ENCODE data around the gene ZDHHC18. TPM values are rescaled to one million over a fixed set of nuclear protein-coding genes. Genes with fewer than 3 reads are reported as not detected.
A peak's percentile ranks its signal among the peaks of the same experiment; 100 is the strongest.

ZDHHC18 gene
- total and polyA plus RNA-seq, 2 of the 8 experiments (the other 6 are each of a cell fraction or from before 2014, with no cell fraction given), result 29.7 to 49.8 TPM

DNA sequence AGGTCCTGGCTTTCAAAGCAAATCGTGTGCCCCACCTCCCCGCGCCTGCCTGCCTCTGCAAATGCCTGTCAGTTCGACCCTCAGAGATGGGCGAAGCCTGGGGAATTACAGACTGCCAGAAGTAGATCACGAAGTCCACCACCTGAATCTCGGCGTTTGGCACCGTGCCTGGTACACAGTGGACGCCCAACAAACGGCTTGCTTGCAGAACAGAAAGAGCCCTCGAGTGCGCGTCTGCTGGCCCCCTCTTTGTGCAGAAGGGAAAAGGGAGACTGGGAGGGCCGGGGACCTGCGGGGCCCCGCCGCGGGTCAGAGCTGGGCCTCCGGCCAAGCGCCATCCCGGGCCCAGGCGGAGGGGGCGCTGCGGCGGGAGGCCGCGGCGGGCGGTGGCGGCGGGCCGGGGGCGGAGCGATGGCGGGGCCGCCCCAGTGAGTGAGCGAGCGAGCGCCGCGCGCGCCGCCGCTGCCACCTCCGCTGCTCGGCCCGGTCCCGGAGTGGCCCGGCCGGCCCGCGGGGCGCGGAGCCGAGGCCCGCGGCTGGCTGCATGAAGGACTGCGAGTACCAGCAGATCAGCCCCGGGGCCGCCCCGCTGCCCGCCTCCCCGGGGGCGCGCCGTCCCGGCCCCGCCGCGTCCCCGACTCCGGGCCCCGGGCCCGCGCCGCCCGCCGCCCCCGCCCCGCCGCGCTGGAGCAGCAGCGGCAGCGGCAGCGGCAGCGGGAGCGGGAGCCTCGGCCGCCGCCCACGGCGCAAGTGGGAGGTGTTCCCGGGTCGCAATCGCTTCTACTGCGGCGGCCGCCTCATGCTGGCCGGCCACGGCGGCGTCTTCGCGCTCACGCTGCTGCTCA is at the start of gene ZDHHC18 (continued):
- TF ChIP-seq ZNF274 (IDR thresholded peaks at IDR 0.05; ENCODE audit: borderline replicate concordance, extremely low read depth, low read length), result no peak
- no peak for TF ChIP-seq SP2 (IDR thresholded peaks at IDR 0.05; ENCODE audit: low read length)
- TF ChIP-seq NANOG (IDR thresholded peaks at IDR 0.05; ENCODE audit: insufficient read depth, low read depth, low read length, poor library complexity, severe bottlenecking), result no peak
- no peak for TF ChIP-seq CBX8 (IDR thresholded peaks at IDR 0.05; ENCODE audit: borderline replicate concordance, low read depth, low read length)
- TF ChIP-seq PHF8 (conservative IDR thresholded peaks at IDR 0.05; ENCODE audit: low read depth, low read length), result no peak; the same call in 1 of the 2 replicates
- no peak for TF ChIP-seq SAP30 (IDR thresholded peaks at IDR 0.05; ENCODE audit: insufficient read depth, insufficient replicate concordance, low read length)
- TF ChIP-seq TBP (IDR thresholded peaks at IDR 0.05; ENCODE audit: low read depth, low read length), result peak; percentile 26; the same call in 1 of the 2 replicates
- TF ChIP-seq, protein P1, sequence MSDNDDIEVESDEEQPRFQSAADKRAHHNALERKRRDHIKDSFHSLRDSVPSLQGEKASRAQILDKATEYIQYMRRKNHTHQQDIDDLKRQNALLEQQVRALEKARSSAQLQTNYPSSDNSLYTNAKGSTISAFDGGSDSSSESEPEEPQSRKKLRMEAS (IDR thresholded peaks at IDR 0.05), result no peak
- TF ChIP-seq CTBP2 (IDR thresholded peaks at IDR 0.05; ENCODE audit: borderline replicate concordance, insufficient read depth, insufficient read length, low read length), result no peak
- no peak for TF ChIP-seq SP4 (IDR thresholded peaks at IDR 0.05; ENCODE audit: low read length)
- TF ChIP-seq RFX5 (IDR thresholded peaks at IDR 0.05; ENCODE audit: borderline replicate concordance, low read depth, low read length), result no peak
- TF ChIP-seq, protein P2, sequence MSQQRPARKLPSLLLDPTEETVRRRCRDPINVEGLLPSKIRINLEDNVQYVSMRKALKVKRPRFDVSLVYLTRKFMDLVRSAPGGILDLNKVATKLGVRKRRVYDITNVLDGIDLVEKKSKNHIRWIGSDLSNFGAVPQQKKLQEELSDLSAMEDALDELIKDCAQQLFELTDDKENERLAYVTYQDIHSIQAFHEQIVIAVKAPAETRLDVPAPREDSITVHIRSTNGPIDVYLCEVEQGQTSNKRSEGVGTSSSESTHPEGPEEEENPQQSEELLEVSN (IDR thresholded peaks at IDR 0.05), result no peak; the same call in 1 of the 2 replicates
- TF ChIP-seq EZH2 (IDR thresholded peaks at IDR 0.05; ENCODE audit: low read depth, low read length, severe bottlenecking), result no peak
- TF ChIP-seq TEAD4 (IDR thresholded peaks at IDR 0.05; ENCODE audit: low read depth, low read length), result no peak
- no peak for TF ChIP-seq SIRT6 (IDR thresholded peaks at IDR 0.05; ENCODE audit: low read length)
- TF ChIP-seq TAF1 (IDR thresholded peaks at IDR 0.05; ENCODE audit: low read depth, low read length), result 0 out of 2 replicates have a peak, but pooled peaks have one; percentile 47
- no peak for TF ChIP-seq ATF2 (IDR thresholded peaks at IDR 0.05; ENCODE audit: low read length)
- no peak for TF ChIP-seq GTF2F1 (IDR thresholded peaks at IDR 0.05; ENCODE audit: borderline replicate concordance, low read depth, low read length)
- TF ChIP-seq RAD21 (IDR thresholded peaks at IDR 0.05 in 1 of 2, conservative IDR thresholded peaks at IDR 0.05 in 1 of 2; ENCODE audit: low read depth in 2 of 2, low read length in 2 of 2), result peak in 1 of 2 experiments; percentile 0; a peak in 2 of 4 replicates

Measured in H1 (cell line).